ENCODE measurements around the gene SLC9A3. TPM values are rescaled to one million over a fixed set of nuclear protein-coding genes. Genes with fewer than 3 reads are reported as not detected.

SLC9A3 gene
- polyA plus RNA-seq, 1 experiment = 0.76 TPM

GRCh38 chr5:479566-480319, 44.5 kb downstream of the SLC9A3 start:
- TF ChIP-seq CTCF (IDR thresholded peaks at IDR 0.05; ENCODE audit: low read depth, low read length) = no peak
- ChIA-PET CTCF (no interaction called here), POLR2A (no interaction called here)
- Histone ChIP-seq H3K4me3 (ENCODE audit: low read depth, low read length) (no peak overlapping the region), H3K9me3 (ENCODE audit: control insufficient read depth, insufficient read depth, low read length) (peaks cover 12% of the 10 kb centered on the region; the same call in 1 of the 2 replicates), H3K27me3 (ENCODE audit: control insufficient read depth, insufficient read depth, low read length) (peaks cover 3% of the 10 kb centered on the region), H3K27ac (ENCODE audit: low read depth, low read length) (no peak overlapping the region)
- no peak for DNase-seq (ENCODE audit: low read depth, low spot score)

- Histone ChIP-seq H3K27ac (ENCODE audit: low read depth, low read length) (no peak overlapping the region), H3K27me3 (ENCODE audit: control insufficient read depth, insufficient read depth, low read length) (peaks cover 3% of the 10 kb centered on the region), H3K9me3 (ENCODE audit: control insufficient read depth, insufficient read depth, low read length) (peaks cover 6% of the 10 kb centered on the region; the same call in 1 of the 2 replicates), H3K4me3 (ENCODE audit: low read depth, low read length) (no peak overlapping the region)
- ChIA-PET POLR2A (interaction anchor here (1.0 kb wide), 1 partner anchor 14 kb away, joined by 4 read pairs; no protein-coding TSS in a partner anchor), CTCF (no interaction called here)
- no peak for DNase-seq (ENCODE audit: low read depth, low spot score)
- TF ChIP-seq CTCF (IDR thresholded peaks at IDR 0.05; ENCODE audit: low read depth, low read length) = no peak
Measured at GRCh38 chr5:478982-479535, 45.2 kb downstream of the SLC9A3 start.

GRCh38 chr5:478369-478981, 45.8 kb downstream of the SLC9A3 start:
- Histone ChIP-seq H3K27me3 (ENCODE audit: control insufficient read depth, insufficient read depth, low read length) (peaks cover 3% of the 10 kb centered on the region), H3K27ac (ENCODE audit: low read depth, low read length) (no peak overlapping the region), H3K9me3 (ENCODE audit: control insufficient read depth, insufficient read depth, low read length) (peaks cover under 1% of the 10 kb centered on the region; the same call in 1 of the 2 replicates), H3K4me3 (ENCODE audit: low read depth, low read length) (no peak overlapping the region)
- no peak for TF ChIP-seq CTCF (IDR thresholded peaks at IDR 0.05; ENCODE audit: low read depth, low read length)
- ChIA-PET POLR2A (interaction anchor here (1.0 kb wide), 1 partner anchor 15 kb away, joined by 4 read pairs; no protein-coding TSS in a partner anchor), CTCF (no interaction called here)
- DNase-seq (ENCODE audit: low read depth, low spot score) = no peak

GRCh38 chr5:477871-478270, 46.4 kb downstream of the SLC9A3 start:
- no peak for DNase-seq (ENCODE audit: low read depth, low spot score)
- TF ChIP-seq CTCF (IDR thresholded peaks at IDR 0.05; ENCODE audit: low read depth, low read length) = no peak
- POLR2A ChIA-PET = no interaction called here
- CTCF ChIA-PET = no interaction called here
- Histone ChIP-seq H3K4me3 (ENCODE audit: low read depth, low read length) (no peak overlapping the region), H3K27me3 (ENCODE audit: control insufficient read depth, insufficient read depth, low read length) (peaks cover 3% of the 10 kb centered on the region), H3K9me3 (ENCODE audit: control insufficient read depth, insufficient read depth, low read length) (no peaks in the 10 kb centered on the region; the same call in 1 of the 2 replicates), H3K27ac (ENCODE audit: low read depth, low read length) (no peak overlapping the region)

GRCh38 chr5:477247-477646, 47.0 kb downstream of the SLC9A3 start:
- H3K27me3 ChIP-seq (ENCODE audit: control insufficient read depth, insufficient read depth, low read length) = peaks cover 3% of the 10 kb centered on the region
- no peaks in the 10 kb centered on the region; the same call in 1 of the 2 replicates for H3K9me3 ChIP-seq (ENCODE audit: control insufficient read depth, insufficient read depth, low read length)
- no peak overlapping the region for H3K27ac ChIP-seq (ENCODE audit: low read depth, low read length)
- ChIA-PET POLR2A (no interaction called here), CTCF (no interaction called here)
- H3K4me3 ChIP-seq (ENCODE audit: low read depth, low read length) = no peak overlapping the region
- DNase-seq (ENCODE audit: low read depth, low spot score) = no peak
- TF ChIP-seq CTCF (IDR thresholded peaks at IDR 0.05; ENCODE audit: low read depth, low read length) = no peak

Data from AG04450 (cell line).